Muscle layer of colon (tissue), 2 donors: ENCODE data around the gene ABITRAM.
"Not testable (repeated sequence)": the region's sequence is repeated elsewhere in the genome, so short reads cannot be mapped to it uniquely, and the experiment has no call there.

Experiments used
- H3K27ac ChIP-seq: one replicate; pipeline ENCODE4 v1.7.0; 2013; ENCODE audit warnings: low read depth, mild to moderate bottlenecking, low read length, moderate library complexity
- H3K27me3 ChIP-seq, 2 donors: one replicate each; pipeline ENCODE4 v1.7.0; 2013; ENCODE audit warnings: low read length in 2 of 2, mild to moderate bottlenecking in 2 of 2; ENCODE audit not compliant: insufficient read depth in 2 of 2, control insufficient read depth in 1 of 2
- H3K36me3 ChIP-seq: one replicate; pipeline ENCODE4 v1.7.0; 2013; ENCODE audit warnings: mild to moderate bottlenecking, low read length; ENCODE audit not compliant: insufficient read depth
- H3K4me1 ChIP-seq: one replicate; pipeline ENCODE4 v1.7.0; 2013; ENCODE audit warnings: mild to moderate bottlenecking, low read length; ENCODE audit not compliant: insufficient read depth
- H3K4me3 ChIP-seq, 2 donors: one replicate each; pipeline ENCODE4 v1.7.0; 2013; ENCODE audit warnings: low read length in 2 of 2, low read depth in 1 of 2, mild to moderate bottlenecking in 1 of 2, moderate library complexity in 1 of 2
- H3K9ac ChIP-seq: one replicate; pipeline ENCODE4 v1.7.0; 2013; ENCODE audit warnings: low read length
- H3K9me3 ChIP-seq: one replicate; pipeline ENCODE4 v1.7.0; 2013; ENCODE audit warnings: mild to moderate bottlenecking, low read length
- donor health status: abdominal sarcoma.
- donor health status: Adenocarcinoma of cecum.

The ABITRAM gene

GRCh38 chr9:108967916-108968315, 33.7 kb downstream of the ABITRAM start:
- H3K27me3 ChIP-seq = no peaks in the 10 kb centered on the region
- no peak overlapping the region for H3K27ac ChIP-seq
- H3K36me3 ChIP-seq = no peaks in the 10 kb centered on the region
- peaks cover 7% of the 10 kb centered on the region for H3K4me1 ChIP-seq
- H3K9me3 ChIP-seq = no peaks in the 10 kb centered on the region
- no peak overlapping the region for H3K9ac ChIP-seq
- H3K4me3 ChIP-seq = no peak overlapping the region

- H3K9me3 ChIP-seq, H3K27ac ChIP-seq, H3K9ac ChIP-seq, H3K36me3 ChIP-seq, H3K27me3 ChIP-seq, H3K4me3 ChIP-seq: not testable (repeated sequence)
- H3K4me1 ChIP-seq = peaks cover 18% of the 10 kb centered on the region
Observed at GRCh38 chr9:108971392-108971791, 37.2 kb downstream of the ABITRAM start.

- H3K27ac ChIP-seq = no peak overlapping the region
- H3K27me3 ChIP-seq = no peaks in the 10 kb centered on the region
Observed at GRCh38 chr9:108972186-108972585, 38.0 kb downstream of the ABITRAM start.

GRCh38 chr9:108972626-108973209, 38.5 kb downstream of the ABITRAM start:
- Histone ChIP-seq H3K36me3 (no peaks in the 10 kb centered on the region), H3K27me3 (no peaks in the 10 kb centered on the region), H3K9me3 (no peaks in the 10 kb centered on the region), H3K4me1 (peaks cover 18% of the 10 kb centered on the region), H3K27ac (no peak overlapping the region), H3K4me3 (no peak overlapping the region), H3K9ac (no peak overlapping the region)

More at GRCh38 chr9:108972186-108972585, 38.0 kb downstream of the ABITRAM start:
- Histone ChIP-seq H3K9ac (no peak overlapping the region), H3K9me3 (no peaks in the 10 kb centered on the region), H3K4me1 (peaks cover 18% of the 10 kb centered on the region), H3K4me3 (no peak overlapping the region), H3K36me3 (no peaks in the 10 kb centered on the region)

- Histone ChIP-seq H3K9me3 (no peaks in the 10 kb centered on the region), H3K27me3 (no peaks in the 10 kb centered on the region), H3K9ac (no peak overlapping the region), H3K27ac (no peak overlapping the region), H3K4me3 (no peak overlapping the region), H3K36me3 (no peaks in the 10 kb centered on the region), H3K4me1 (peaks cover 29% of the 10 kb centered on the region)
Observed at GRCh38 chr9:108973895-108974294, 39.7 kb downstream of the ABITRAM start.

GRCh38 chr9:108978205-108978604, 44.0 kb downstream of the ABITRAM start:
- Histone ChIP-seq H3K4me1 (peaks cover 27% of the 10 kb centered on the region), H3K4me3 (no peak overlapping the region), H3K27me3 (no peaks in the 10 kb centered on the region), H3K27ac (peak overlapping the region; percentile 8), H3K9ac (no peak overlapping the region), H3K9me3 (no peaks in the 10 kb centered on the region), H3K36me3 (no peaks in the 10 kb centered on the region)

- Histone ChIP-seq H3K27me3 (no peaks in the 10 kb centered on the region), H3K9me3 (no peaks in the 10 kb centered on the region), H3K4me3 (no peak overlapping the region), H3K36me3 (no peaks in the 10 kb centered on the region), H3K27ac (no peak overlapping the region), H3K9ac (no peak overlapping the region), H3K4me1 (peaks cover 16% of the 10 kb centered on the region)
Observed at GRCh38 chr9:108980893-108981292, 46.7 kb downstream of the ABITRAM start.

GRCh38 chr9:108983885-108984284, 49.7 kb downstream of the ABITRAM start:
- no peak overlapping the region for H3K27ac ChIP-seq
- H3K27me3 ChIP-seq = no peaks in the 10 kb centered on the region
- H3K4me1 ChIP-seq = peaks cover 5% of the 10 kb centered on the region
- peaks cover 8% of the 10 kb centered on the region for H3K36me3 ChIP-seq
- H3K4me3 ChIP-seq = no peak overlapping the region
- no peak overlapping the region for H3K9ac ChIP-seq
- H3K9me3 ChIP-seq = no peaks in the 10 kb centered on the region
